Motor neuron (in vitro differentiated cells): ENCODE data around the gene TFEB. TPM values are rescaled to one million over a fixed set of nuclear protein-coding genes. Genes with fewer than 3 reads are reported as not detected.
A peak's percentile ranks its signal among the peaks of the same experiment; 100 is the strongest.

ENCODE experiments used
- ATAC-seq, 8 experiments: fragments of 200-7000 bp; cut with Tn5 transposase; replicated peaks in 6 of 8; 2 replicates each; pipeline ENCODE4 v1.8.0; 2021; ENCODE audit warnings: mild to moderate bottlenecking in 8 of 8, moderate library complexity in 8 of 8
- H3K27ac ChIP-seq, 2 donors: fragments of 250-450 bp; sonication (Bioruptor Pico); 2 replicates each; pipeline ENCODE4 v1.9.0; 2021; ENCODE audit warnings: antibody characterized with exemption in 2 of 2, mild to moderate bottlenecking in 2 of 2, moderate library complexity in 1 of 2
- H3K4me1 ChIP-seq, 2 donors: fragments of 250-450 bp; sonication (Bioruptor Pico); replicated peaks in 1 of 2; 2 replicates each; pipeline ENCODE4 v1.6.1; 2021; ENCODE audit warnings: antibody characterized with exemption in 2 of 2, mild to moderate bottlenecking in 2 of 2, moderate library complexity in 1 of 2
- H3K4me3 ChIP-seq, 5 donors: fragments of 250-450 bp; sonication (Bioruptor Pico); 2 replicates each; pipeline ENCODE4 v1.9.0; 2021; ENCODE audit warnings: antibody characterized with exemption in 5 of 5, mild to moderate bottlenecking in 5 of 5, moderate library complexity in 4 of 5
- WGBS, 10 experiments: fragments of 450-650 bp; shearing (Covaris generic); methylation state at CpG; one replicate each; pipeline ENCODE4 v1.0.0; 2022; 5-methylcytosine and 5-hydroxymethylcytosine counted together
- in situ Hi-C, 9 experiments: fragments of 400-800 bp; cut with MboI; loops; one replicate each; pipeline ENCODE4 v1.15.0; 2021; ENCODE audit warnings: low sequenced_read_pairs in 9 of 9, low pct_unique_long_range_greater_than_20kb in 2 of 9; ENCODE audit not compliant: unreplicated experiment in 9 of 9
- total RNA-seq, 8 experiments: library from RNA; unstranded; fragments of 300-600 nt; gene quantifications; 2 replicates each; pipeline versions ENCODE4 v1.2.3 to v1.2.4, GENCODE V29; 2022

Gene TFEB
- total RNA-seq, 8 experiments from 2014 or later = 1.4 to 8.5 (median 5.3) TPM

- no peak for ATAC-seq
- in situ Hi-C loops = no loop called here
- H3K4me3 ChIP-seq = no peak overlapping the region
- no peak overlapping the region for H3K27ac ChIP-seq
- peaks cover 8 to 16% of the 10 kb centered on the region in 2 donors for H3K4me1 ChIP-seq
Measured at GRCh38 chr6:41732149-41732548, 3.3 kb downstream of the TFEB start.

GRCh38 chr6:41731561-41732086, 3.8 kb downstream of the TFEB start:
- in situ Hi-C loops = no loop called here
- peaks cover 8 to 16% of the 10 kb centered on the region in 2 donors for H3K4me1 ChIP-seq
- H3K4me3 ChIP-seq = no peak overlapping the region
- H3K27ac ChIP-seq = no peak overlapping the region
- ATAC-seq = no peak
- WGBS, 10 experiments = 68 to 100% (median 100%) methylated on average over 1 to 7 of the region's 7 CpGs; no CpG with 5 or more reads in 1 of the 10 experiments

DNA sequence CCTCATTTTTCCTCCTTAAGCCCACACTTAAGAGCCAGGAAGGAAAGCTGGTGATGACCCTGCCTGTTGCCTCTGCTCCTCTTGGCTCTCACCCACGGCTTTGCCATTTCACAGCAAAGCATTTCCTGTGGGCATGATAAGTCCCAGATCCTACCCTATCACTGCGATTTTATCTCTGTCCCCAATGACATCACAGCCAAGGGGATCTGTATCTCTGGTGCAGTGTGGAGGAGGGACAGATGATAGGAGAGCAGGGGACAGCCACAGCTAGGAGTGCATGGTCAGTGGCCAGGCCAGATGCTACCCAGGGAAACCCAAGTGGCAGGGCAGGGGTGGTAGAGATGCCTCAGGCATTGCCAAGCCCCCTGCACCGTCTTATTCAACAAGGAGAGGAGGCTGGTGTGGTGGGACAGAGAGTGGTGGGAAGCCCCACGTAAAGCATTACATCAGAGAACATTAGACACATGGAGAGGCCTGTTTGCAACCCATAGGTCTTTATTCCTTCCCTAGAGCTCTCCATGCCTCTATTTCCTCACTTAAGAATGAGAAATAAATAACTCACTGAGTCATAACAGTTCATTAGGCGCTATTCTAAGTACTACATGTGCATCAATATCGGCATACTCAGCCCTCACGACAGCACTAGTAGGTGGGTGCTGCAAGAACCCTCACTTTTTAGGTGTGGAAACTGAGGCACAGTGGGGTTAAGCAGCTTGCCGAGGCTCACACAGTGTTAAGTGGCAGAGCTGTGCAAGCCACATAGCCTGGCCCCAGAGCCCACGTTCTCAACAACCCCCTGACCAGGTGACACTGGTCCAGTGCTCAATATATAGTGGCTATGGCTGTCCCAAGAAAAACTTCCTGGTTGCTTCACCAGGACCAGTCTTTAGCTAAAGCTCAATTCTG, 4.6 kb downstream of the TFEB start:
- 0 to 90% (median 75%) methylated on average over 1 to 5 of the region's 9 CpGs; no CpG with 5 or more reads in 3 of the 10 experiments for WGBS, 10 experiments
- no peak overlapping the region for H3K27ac ChIP-seq
- no peak overlapping the region for H3K4me3 ChIP-seq
- ATAC-seq = no peak
- peaks cover 4 to 12% of the 10 kb centered on the region in 2 donors for H3K4me1 ChIP-seq
- in situ Hi-C loops = no loop called here

DNA sequence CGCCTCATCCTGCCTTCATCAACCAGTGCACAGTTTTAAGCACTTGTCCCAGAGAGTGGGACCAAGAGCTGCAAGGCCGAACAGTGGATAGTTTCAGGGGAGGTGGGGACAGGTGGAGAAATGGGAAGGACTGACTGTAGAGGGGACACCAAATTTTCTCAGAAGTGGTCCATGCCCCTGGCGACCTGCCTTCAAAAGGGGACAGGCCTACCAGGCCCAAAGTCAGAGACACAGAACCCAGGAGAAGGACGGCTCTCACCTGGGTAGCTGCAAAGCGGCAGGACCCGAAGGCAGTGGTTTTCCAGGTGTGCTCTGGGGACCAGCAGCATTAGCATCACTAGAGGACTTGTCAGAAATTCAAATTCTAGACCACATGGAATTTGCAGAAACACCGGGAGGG, 5.8 kb downstream of the TFEB start:
- Histone ChIP-seq H3K4me1 (peaks cover 3 to 10% of the 10 kb centered on the region in 2 donors), H3K27ac (no peak overlapping the region), H3K4me3 (no peak overlapping the region)
- ATAC-seq = no peak
- in situ Hi-C loops = no loop called here
- WGBS, 10 experiments = 22 to 83% (median 60%) methylated on average over 1 to 7 of the region's 7 CpGs; no CpG with 5 or more reads in 3 of the 10 experiments

DNA sequence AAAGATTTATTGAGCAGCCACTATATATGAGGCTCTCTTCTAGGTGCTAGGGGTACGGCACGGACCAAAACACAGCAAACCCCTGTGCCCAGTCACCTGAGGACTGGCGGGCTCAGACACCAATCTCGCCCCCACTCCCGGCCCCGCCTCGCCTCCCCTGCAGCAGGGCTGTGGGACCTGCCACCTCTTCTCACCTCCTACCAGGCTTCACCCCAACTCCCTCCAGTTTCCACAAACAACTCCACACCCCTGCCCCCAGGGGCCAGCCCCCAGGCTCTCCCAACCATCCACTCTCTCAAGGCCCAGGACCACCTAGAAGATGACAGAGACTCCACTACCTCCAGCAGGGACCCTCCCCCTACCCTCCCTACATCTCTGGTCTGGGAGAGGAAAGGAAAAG, 6.5 kb downstream of the TFEB start:
- Histone ChIP-seq H3K4me3 (no peak overlapping the region), H3K4me1 (peaks cover 3 to 10% of the 10 kb centered on the region in 2 donors), H3K27ac (no peak overlapping the region)
- no peak for ATAC-seq
- WGBS, 10 experiments = 100% methylated on average over 1 to 3 of the region's 7 CpGs; no CpG with 5 or more reads in 8 of the 10 experiments
- in situ Hi-C loops = no loop called here

- peaks cover 3 to 15% of the 10 kb centered on the region in 2 donors for H3K4me1 ChIP-seq
- in situ Hi-C loops = no loop called here
- H3K27ac ChIP-seq = no peak overlapping the region
- H3K4me3 ChIP-seq = no peak overlapping the region
- 68 to 100% (median 93%) methylated on average over 1 to 5 of the region's 19 CpGs; no CpG with 5 or more reads in 3 of the 10 experiments for WGBS, 10 experiments
- ATAC-seq = no peak
Measured at GRCh38 chr6:41728073-41728936, 7.1 kb downstream of the TFEB start.

DNA sequence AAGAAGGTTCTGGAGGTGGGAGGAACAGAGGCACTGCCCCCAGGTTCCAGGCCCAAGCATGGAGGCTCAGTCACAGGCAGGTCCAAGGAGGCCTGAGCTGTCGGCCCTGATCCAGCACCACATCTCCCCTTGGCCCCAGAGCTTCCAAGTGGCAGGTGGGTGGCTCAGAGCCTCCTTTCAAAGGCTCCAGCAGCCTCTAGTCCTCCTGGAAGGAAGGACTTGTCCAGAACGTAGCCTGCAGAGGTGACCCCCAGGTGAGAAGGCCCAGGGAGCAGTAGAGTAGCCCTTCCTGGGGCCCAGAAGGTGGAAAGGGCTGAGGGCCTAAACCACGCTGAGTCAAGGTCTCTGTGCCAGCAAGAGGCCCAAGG, 7.7 kb downstream of the TFEB start:
- peaks cover 1 to 9% of the 10 kb centered on the region in 2 donors for H3K4me1 ChIP-seq
- no peak overlapping the region for H3K27ac ChIP-seq
- WGBS, 10 experiments = 60 to 83% methylated on average over 1 of the region's 3 CpGs; no CpG with 5 or more reads in 8 of the 10 experiments
- no peak for ATAC-seq
- in situ Hi-C loops = no loop called here
- no peak overlapping the region for H3K4me3 ChIP-seq

GRCh38 chr6:41726876-41727275, 8.5 kb downstream of the TFEB start:
- H3K27ac ChIP-seq = no peak overlapping the region
- ATAC-seq = no peak
- WGBS, 10 experiments = 50 to 88% (median 71%) methylated on average over 1 to 4 of the region's 7 CpGs; no CpG with 5 or more reads in 7 of the 10 experiments
- peaks cover 0 to 6% of the 10 kb centered on the region in 2 donors for H3K4me1 ChIP-seq
- H3K4me3 ChIP-seq = no peak overlapping the region
- in situ Hi-C loops = no loop called here

DNA sequence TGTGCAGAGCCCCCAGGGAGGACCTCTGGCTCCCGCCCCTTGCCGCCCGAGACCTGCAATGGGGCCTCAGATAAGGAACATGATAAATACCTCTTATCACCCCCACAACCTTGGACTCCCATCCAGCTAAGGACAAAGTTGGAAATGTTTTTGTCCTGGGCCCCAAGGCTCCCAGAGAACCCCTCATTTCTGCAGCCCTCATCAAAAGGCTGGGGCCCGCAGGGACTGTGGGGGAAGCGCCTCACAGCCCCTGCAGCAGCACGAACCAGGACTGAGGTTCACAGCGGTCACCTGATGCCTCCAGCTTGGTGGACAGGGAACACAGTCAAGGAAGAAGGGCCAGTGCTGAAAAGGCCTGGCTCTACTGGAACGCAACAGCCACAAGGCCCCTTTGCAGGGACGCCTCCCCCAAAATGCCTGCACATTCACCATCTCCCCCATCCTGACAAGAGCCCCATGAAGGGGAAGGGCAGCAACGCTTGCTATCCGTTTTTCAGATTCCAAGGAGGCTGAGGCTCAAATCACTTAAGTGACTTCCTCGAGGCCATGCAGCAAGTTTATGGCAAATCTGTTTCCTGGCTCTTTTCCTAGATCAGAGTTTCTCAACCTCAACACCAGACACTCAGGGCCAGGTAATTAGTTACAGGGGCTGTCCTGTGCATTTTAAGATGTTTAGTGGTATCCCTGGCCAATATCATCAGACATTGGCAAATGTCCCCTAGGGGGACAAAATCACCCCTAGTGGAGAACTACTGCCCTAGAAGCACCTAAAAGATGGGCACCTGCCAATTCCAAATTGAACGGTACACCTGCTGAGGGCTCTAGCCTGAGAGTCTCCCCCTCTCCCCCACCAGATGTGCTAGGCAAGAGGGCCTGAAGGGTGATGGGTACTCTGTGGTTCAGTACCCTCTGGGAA, 10.6 kb downstream of the TFEB start:
- Histone ChIP-seq H3K4me3 (no peak overlapping the region), H3K4me1 (peaks cover 0 to 6% of the 10 kb centered on the region in 2 donors), H3K27ac (no peak overlapping the region)
- WGBS, 10 experiments = 40 to 90% (median 76%) methylated on average over 1 to 10 of the region's 13 CpGs; no CpG with 5 or more reads in 1 of the 10 experiments
- no peak for ATAC-seq
- in situ Hi-C loops = no loop called here

GRCh38 chr6:41724228-41724580, 11.2 kb downstream of the TFEB start:
- in situ Hi-C loops = no loop called here
- ATAC-seq = no peak
- no peak overlapping the region for H3K27ac ChIP-seq
- H3K4me3 ChIP-seq = no peak overlapping the region
- WGBS, 10 experiments = 40 to 100% (median 94%) methylated on average over 1 to 7 of the region's 7 CpGs; no CpG with 5 or more reads in 2 of the 10 experiments
- peaks cover 0 to 6% of the 10 kb centered on the region in 2 donors for H3K4me1 ChIP-seq

GRCh38 chr6:41723530-41724227, 11.7 kb downstream of the TFEB start:
- in situ Hi-C loops = no loop called here
- Histone ChIP-seq H3K4me3 (no peak overlapping the region), H3K4me1 (peaks cover 0 to 6% of the 10 kb centered on the region in 2 donors), H3K27ac (no peak overlapping the region)
- WGBS, 10 experiments = 40 to 100% (median 86%) methylated on average over 1 to 9 of the region's 21 CpGs; no CpG with 5 or more reads in 3 of the 10 experiments
- ATAC-seq = peak; percentile 63 to 100 (median 84)
